Lung (tissue), 12 donors: ENCODE measurements around the gene SYDE1. TPM values are rescaled to one million over a fixed set of nuclear protein-coding genes. Genes with fewer than 3 reads are reported as not detected.

Experiments used
- ATAC-seq: fragments of 200-7000 bp; cut with Tn5 transposase; one replicate; pipeline ENCODE4 v1.9.1; 2020; ENCODE audit warnings: moderate number of reproducible peaks; ENCODE audit not compliant: insufficient read depth, low FRiP score
- DNase-seq, 3 donors: peaks; one replicate each; pipeline ENCODE4 v3.0.0-alpha.2; 2013 to 2017
- H3K27ac ChIP-seq, 2 donors: one replicate each; pipeline ENCODE4 v1.5.1; 2013; ENCODE audit warnings: mild to moderate bottlenecking in 2 of 2, moderate library complexity in 2 of 2, control low read depth in 1 of 2, inconsistent platforms in 1 of 2, low read depth in 1 of 2, low read length in 1 of 2
- H3K27me3 ChIP-seq, 3 donors: one replicate each; pipeline ENCODE4 v1.5.1; 2013; ENCODE audit warnings: low read length in 2 of 3; ENCODE audit not compliant: control insufficient read depth in 3 of 3, insufficient read depth in 3 of 3
- H3K36me3 ChIP-seq, 4 donors: one replicate each; pipeline ENCODE4 v1.5.1; 2013; ENCODE audit warnings: low read length in 4 of 4, mild to moderate bottlenecking in 1 of 4, moderate library complexity in 1 of 4; ENCODE audit not compliant: control insufficient read depth in 4 of 4, insufficient read depth in 4 of 4
- H3K4me1 ChIP-seq, 5 donors: one replicate each; pipeline ENCODE4 v1.5.1; 2013; ENCODE audit warnings: low read length in 5 of 5, mild to moderate bottlenecking in 2 of 5, moderate library complexity in 1 of 5; ENCODE audit not compliant: control insufficient read depth in 5 of 5, insufficient read depth in 5 of 5
- H3K4me3 ChIP-seq: one replicate; pipeline ENCODE4 v1.5.1; 2013; ENCODE audit warnings: mild to moderate bottlenecking, control low read depth, moderate library complexity
- H3K9ac ChIP-seq, 2 donors: one replicate each; pipeline ENCODE4 v1.5.1; 2013; ENCODE audit warnings: low read length in 2 of 2, control low read depth in 1 of 2; ENCODE audit not compliant: insufficient read depth in 1 of 2
- H3K9me3 ChIP-seq, 4 donors: one replicate each; pipeline ENCODE4 v1.5.1; 2013; ENCODE audit warnings: low read length in 3 of 4, mild to moderate bottlenecking in 1 of 4, moderate library complexity in 1 of 4; ENCODE audit not compliant: control insufficient read depth in 4 of 4, insufficient read depth in 3 of 4
- WGBS, 2 donors: extraction: QIAGEN DNeasy Blood & Tissue Kit; methylation state at CpG; one replicate each; pipeline ENCODE4 v1.1.7; 2013; 5-methylcytosine and 5-hydroxymethylcytosine counted together
- polyA plus RNA-seq, 2 donors: library from polyadenylated mRNA; stranded (reverse); fragments of 200-250 nt; gene quantifications; one replicate each; pipeline ENCODE4 v1.2.1, GENCODE V29; 2013
- total RNA-seq, 2 donors: library from RNA; depleted of rRNA in 1 of 2; stranded (reverse); fragments of >200 nt in 1 of 2; gene quantifications; one replicate each; pipeline ENCODE4 v1.2.1, GENCODE V29; 2014 to 2021
- TF ChIP-seq, protein P1 (sequence below): IDR thresholded peaks from 2 replicates; pipeline ENCODE4 v1.5.1; 2012; ENCODE audit warnings: mild to moderate bottlenecking; ENCODE audit errors: control extremely low read depth, extremely low read depth
- donor health status: control.
- donor health status: control.
- donor health status: Bipolar disorder and iron deficiency.
- donor health status: healthy.
- donor health status: DM: yes; HTN: yes; CAD: no.

SYDE1 gene
- total and polyA plus RNA-seq, 4 donors = 5.5 to 26.9 (median 16.8) TPM

DNA sequence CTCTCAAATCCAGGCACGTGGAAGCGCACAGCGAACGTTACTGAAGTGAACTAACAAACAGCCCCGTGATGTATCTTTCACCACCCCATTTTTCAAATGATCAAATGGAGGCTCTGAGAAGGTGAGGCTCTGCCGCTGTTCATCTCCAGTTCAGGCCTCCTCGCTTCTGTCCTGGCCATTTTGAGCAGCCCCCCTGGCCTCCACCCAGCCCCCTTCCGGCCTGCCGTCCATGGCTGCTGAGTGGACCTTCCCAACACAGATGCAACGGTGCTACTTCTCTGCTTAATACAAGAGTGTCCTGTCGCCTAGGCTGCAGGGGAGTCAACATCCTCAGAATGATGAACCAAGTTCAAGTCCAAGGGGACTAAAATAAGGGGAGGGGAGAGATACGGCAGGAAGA lies 9.7 kb downstream of the SYDE1 start:
- 82 to 89% methylated on average over 12 of the region's 12 CpGs for WGBS, 2 donors
- Histone ChIP-seq H3K36me3 (peaks cover 11 to 65% (median 47%) of the 10 kb centered on the region in 4 donors), H3K27me3 (no peaks in the 10 kb centered on the region), H3K4me3 (no peak overlapping the region), H3K9ac (no peak overlapping the region), H3K27ac (no peak overlapping the region), H3K9me3 (no peaks in the 10 kb centered on the region), H3K4me1 (peaks cover 0 to 13% (median 0%) of the 10 kb centered on the region in 5 donors)
- ATAC-seq (no peak), DNase-seq (no peak)
- TF ChIP-seq, protein P1, sequence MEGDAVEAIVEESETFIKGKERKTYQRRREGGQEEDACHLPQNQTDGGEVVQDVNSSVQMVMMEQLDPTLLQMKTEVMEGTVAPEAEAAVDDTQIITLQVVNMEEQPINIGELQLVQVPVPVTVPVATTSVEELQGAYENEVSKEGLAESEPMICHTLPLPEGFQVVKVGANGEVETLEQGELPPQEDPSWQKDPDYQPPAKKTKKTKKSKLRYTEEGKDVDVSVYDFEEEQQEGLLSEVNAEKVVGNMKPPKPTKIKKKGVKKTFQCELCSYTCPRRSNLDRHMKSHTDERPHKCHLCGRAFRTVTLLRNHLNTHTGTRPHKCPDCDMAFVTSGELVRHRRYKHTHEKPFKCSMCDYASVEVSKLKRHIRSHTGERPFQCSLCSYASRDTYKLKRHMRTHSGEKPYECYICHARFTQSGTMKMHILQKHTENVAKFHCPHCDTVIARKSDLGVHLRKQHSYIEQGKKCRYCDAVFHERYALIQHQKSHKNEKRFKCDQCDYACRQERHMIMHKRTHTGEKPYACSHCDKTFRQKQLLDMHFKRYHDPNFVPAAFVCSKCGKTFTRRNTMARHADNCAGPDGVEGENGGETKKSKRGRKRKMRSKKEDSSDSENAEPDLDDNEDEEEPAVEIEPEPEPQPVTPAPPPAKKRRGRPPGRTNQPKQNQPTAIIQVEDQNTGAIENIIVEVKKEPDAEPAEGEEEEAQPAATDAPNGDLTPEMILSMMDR = no peak

DNA sequence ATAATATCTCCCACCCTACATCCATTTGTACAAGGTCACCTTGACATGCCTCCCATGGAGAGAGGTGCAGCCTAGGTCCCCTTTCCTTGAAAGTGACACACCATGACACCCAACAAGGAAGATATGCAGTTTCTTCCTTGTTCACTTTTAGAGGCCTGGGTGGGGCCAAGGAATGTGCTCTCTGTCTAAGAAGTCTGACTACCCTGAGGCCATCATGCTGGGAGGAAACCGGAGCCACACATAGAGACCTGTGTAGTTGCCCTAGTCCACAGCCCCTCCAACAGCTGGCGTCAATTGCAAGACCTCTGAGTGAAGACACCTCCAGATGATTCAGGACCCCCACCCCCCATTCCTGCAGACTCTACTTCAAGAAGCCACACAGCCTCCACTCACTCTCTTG lies 11.0 kb downstream of the SYDE1 start:
- Histone ChIP-seq H3K4me1 (peaks cover 0 to 13% (median 0%) of the 10 kb centered on the region in 5 donors), H3K36me3 (peaks cover 11 to 65% (median 47%) of the 10 kb centered on the region in 4 donors)

DNA sequence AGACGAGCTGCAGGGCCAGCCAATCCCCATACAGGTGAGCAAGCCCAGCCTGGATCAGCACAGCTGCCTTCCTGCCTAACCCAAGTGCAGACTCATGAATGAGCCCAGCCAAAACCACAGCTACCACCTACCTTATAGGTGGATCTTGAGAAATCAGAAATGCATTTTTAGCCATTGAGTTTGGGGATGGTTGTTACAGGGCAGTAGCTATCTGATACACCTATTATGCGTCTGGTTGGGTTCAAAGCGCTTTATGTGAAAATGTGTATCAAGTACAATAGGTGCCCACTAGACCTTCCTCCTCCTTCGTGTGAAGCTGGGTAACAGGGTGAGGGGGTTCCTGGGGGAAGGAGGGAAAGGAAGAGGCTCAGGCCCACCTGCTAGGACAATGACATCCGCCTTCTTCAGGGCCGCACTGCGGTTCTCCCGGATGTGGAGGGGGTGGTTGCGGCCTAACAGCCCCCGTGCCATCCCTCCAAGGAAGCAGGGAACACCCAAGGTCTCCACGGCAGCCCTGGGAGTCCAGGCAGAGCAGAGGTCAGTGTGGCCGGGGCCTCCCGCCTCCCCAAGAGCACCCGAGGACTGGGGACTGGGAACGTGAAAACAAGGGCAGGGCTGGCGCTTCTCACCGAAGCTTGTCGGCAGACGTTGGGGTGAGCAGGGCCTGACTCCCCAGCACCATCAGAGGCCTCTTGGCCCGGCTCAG lies 11.7 kb downstream of the SYDE1 start:
- Histone ChIP-seq H3K27ac (no peak overlapping the region), H3K36me3 (peaks cover 11 to 58% (median 41%) of the 10 kb centered on the region in 4 donors), H3K4me1 (peaks cover 0 to 17% (median 0%) of the 10 kb centered on the region in 5 donors), H3K27me3 (no peaks in the 10 kb centered on the region), H3K4me3 (no peak overlapping the region), H3K9me3 (no peaks in the 10 kb centered on the region), H3K9ac (no peak overlapping the region)
- 96 to 97% methylated on average over 20 of the region's 20 CpGs for WGBS, 2 donors
- DNase-seq (no peak), ATAC-seq (no peak)
- TF ChIP-seq, protein P1 = no peak

More for the DNA sequence above, 11.0 kb downstream of the SYDE1 start:
- H3K4me3 ChIP-seq = no peak overlapping the region
- no peaks in the 10 kb centered on the region for H3K9me3 ChIP-seq
- TF ChIP-seq, protein P1 = no peak
- H3K27ac ChIP-seq = no peak overlapping the region
- WGBS, 2 donors = 97 to 100% methylated on average over 2 of the region's 2 CpGs
- DNase-seq = no peak
- H3K9ac ChIP-seq = no peak overlapping the region
- no peaks in the 10 kb centered on the region for H3K27me3 ChIP-seq
- ATAC-seq = no peak
